ENCODE data around the gene SAMD3. TPM values are rescaled to one million over a fixed set of nuclear protein-coding genes. Genes with fewer than 3 reads are reported as not detected.
"Not testable (repeated sequence)": the region's sequence is repeated elsewhere in the genome, so short reads cannot be mapped to it uniquely, and the experiment has no call there.

Gene SAMD3
- total and polyA plus RNA-seq, 2 of the 4 experiments (the other 2 are of a cell fraction) = 3.0 to 3.9 TPM

DNA sequence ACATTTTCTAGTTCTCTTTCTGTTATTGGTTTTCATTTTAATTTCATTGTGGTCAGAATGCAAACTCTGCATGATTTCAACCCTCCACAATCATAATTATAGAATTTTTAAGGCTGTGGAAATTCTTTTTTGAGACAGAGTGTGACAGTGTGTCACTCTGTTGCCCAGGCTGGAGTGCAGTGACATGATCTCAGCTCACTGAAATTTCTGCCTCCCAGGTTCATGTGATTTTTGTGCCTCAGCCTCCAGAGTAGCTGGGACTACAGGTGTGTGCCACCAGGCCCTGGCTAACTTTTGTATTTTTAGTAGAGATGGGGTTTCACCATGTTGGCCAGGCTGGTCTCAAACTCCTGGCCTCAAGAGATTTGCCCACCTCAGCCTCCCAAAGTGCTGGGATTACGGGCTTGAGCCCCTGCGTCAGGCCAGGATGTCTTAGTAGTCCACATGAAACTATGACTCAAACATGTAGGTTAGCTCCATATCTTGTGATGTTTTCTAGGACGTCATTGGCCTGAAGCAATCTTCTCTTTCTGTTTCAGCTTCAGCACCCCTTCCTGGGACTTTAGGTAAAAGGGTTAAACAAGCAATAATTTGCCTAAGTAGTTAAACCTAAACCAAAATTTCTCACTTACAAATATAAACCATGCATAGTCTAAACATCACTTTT, 47.4 kb upstream of the SAMD3 start:
- no peak overlapping the region for H3K27ac ChIP-seq (ENCODE audit: insufficient read depth, low read length)
- dilution Hi-C loops (cut with HindIII; ENCODE audit: low sequenced_read_pairs, unreplicated experiment) = no loop called here

DNA sequence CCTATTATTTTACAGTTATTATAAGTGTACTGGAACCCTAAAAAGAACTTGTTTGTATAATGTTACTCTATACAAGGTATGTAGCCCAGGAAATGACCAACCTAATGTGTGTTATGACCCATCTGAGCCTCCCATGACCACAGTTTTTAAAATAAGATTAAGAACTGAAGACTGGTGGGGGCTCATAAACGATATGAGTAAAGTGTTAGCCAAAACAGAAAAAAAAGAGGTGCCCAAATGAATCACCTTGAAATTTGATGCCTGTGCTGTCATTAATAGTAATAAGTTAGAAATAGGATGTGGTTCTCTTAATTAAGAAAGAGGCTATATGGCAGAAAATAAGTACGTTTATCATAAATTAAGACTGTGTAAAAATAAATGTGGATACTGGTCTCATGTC, 42.8 kb upstream of the SAMD3 start:
- H3K4me2 ChIP-seq (ENCODE audit: low read depth, low read length); H4K20me1 ChIP-seq (ENCODE audit: insufficient read depth, low read length); CTCF ChIA-PET; DNase-seq; H3K9ac ChIP-seq (ENCODE audit: low read depth, low read length); H2AFZ ChIP-seq (replicated peaks; ENCODE audit: low read length, poor library complexity); H2BK120ac ChIP-seq (ENCODE audit: low read depth, low read length); H2BK20ac ChIP-seq (ENCODE audit: low read depth, low read length); H3K56ac ChIP-seq (ENCODE audit: extremely low read depth, insufficient read depth, low read length); H3K27ac ChIP-seq (ENCODE audit: insufficient read depth, low read length); H3K4me3 ChIP-seq (ENCODE audit: insufficient read depth, low read depth, low read length); H4K91ac ChIP-seq (ENCODE audit: insufficient read depth, low read depth, low read length); H4K8ac ChIP-seq (ENCODE audit: low read depth in 2 of 2, low read length in 2 of 2); H2AK9ac ChIP-seq (replicated peaks; ENCODE audit: low read depth, low read length, poor library complexity); in situ Hi-C loops (cut with MboI; ENCODE audit: low sequenced_read_pairs); H2BK5ac ChIP-seq (ENCODE audit: low read depth, low read length, poor library complexity, severe bottlenecking); BruUV-seq (replicated peaks); ATAC-seq (ENCODE audit: low read depth); intact Hi-C loops (cut with micrococcal nuclease); H3K79me1 ChIP-seq (ENCODE audit: low read depth in 1 of 2, low read length in 2 of 2); H3K23ac ChIP-seq (ENCODE audit: low read depth, low read length); H3K9me3 ChIP-seq (ENCODE audit: control insufficient read depth, insufficient read depth, low read length); H3K4me1 ChIP-seq (ENCODE audit: control insufficient read depth, insufficient read depth, low read length); H3K18ac ChIP-seq (ENCODE audit: low read depth, low read length); H3K14ac ChIP-seq (replicated peaks; ENCODE audit: low read depth, low read length); H3K9me1 ChIP-seq (ENCODE audit: insufficient read depth, low read length); H3K36me3 ChIP-seq (ENCODE audit: control insufficient read depth, insufficient read depth, low read length); H2BK15ac ChIP-seq (ENCODE audit: low read depth, low read length); H4K5ac ChIP-seq (ENCODE audit: low read depth, low read length); H2AK5ac ChIP-seq (ENCODE audit: low read depth, low read length); H3K4ac ChIP-seq (ENCODE audit: low read depth, low read length); dilution Hi-C loops (cut with HindIII; ENCODE audit: low sequenced_read_pairs, unreplicated experiment); H3K27me3 ChIP-seq (ENCODE audit: control insufficient read depth, insufficient read depth, low read length); POLR2A ChIA-PET (ENCODE audit: unreplicated experiment): not testable (repeated sequence)
- WGBS, 2 experiments (ENCODE audit: extremely low coverage in 2 of 2, insufficient read length in 1 of 2) = no CpG with 5 or more reads among the region's 2 CpGs

More for the DNA sequence above, 47.4 kb upstream of the SAMD3 start:
- Histone ChIP-seq H3K56ac (ENCODE audit: extremely low read depth, insufficient read depth, low read length) (no peak overlapping the region), H3K4ac (ENCODE audit: low read depth, low read length) (no peak overlapping the region), H3K4me1 (ENCODE audit: control insufficient read depth, insufficient read depth, low read length) (no peaks in the 10 kb centered on the region), H4K20me1 (ENCODE audit: insufficient read depth, low read length) (no peaks in the 10 kb centered on the region), H3K9me3 (ENCODE audit: control insufficient read depth, insufficient read depth, low read length) (peaks cover 6% of the 10 kb centered on the region), H3K14ac (replicated peaks; ENCODE audit: low read depth, low read length) (no peak overlapping the region), H3K4me2 (ENCODE audit: low read depth, low read length) (no peak overlapping the region), H2AK9ac (replicated peaks; ENCODE audit: low read depth, low read length, poor library complexity) (no peak overlapping the region), H3K23ac (ENCODE audit: low read depth, low read length) (no peak overlapping the region), H3K4me3 (ENCODE audit: insufficient read depth, low read depth, low read length) (no peak overlapping the region), H3K9ac (ENCODE audit: low read depth, low read length) (no peak overlapping the region), H2AK5ac (ENCODE audit: low read depth, low read length) (no peak overlapping the region), H3K36me3 (ENCODE audit: control insufficient read depth, insufficient read depth, low read length) (no peaks in the 10 kb centered on the region), H3K9me1 (ENCODE audit: insufficient read depth, low read length) (no peaks in the 10 kb centered on the region), H4K8ac (ENCODE audit: low read depth in 2 of 2, low read length in 2 of 2) (no peak overlapping the region), H4K5ac (ENCODE audit: low read depth, low read length) (no peak overlapping the region), H3K18ac (ENCODE audit: low read depth, low read length) (no peak overlapping the region), H2BK120ac (ENCODE audit: low read depth, low read length) (no peak overlapping the region), H3K27me3 (ENCODE audit: control insufficient read depth, insufficient read depth, low read length) (no peaks in the 10 kb centered on the region), H4K91ac (ENCODE audit: insufficient read depth, low read depth, low read length) (no peak overlapping the region), H2AFZ (replicated peaks; ENCODE audit: low read length, poor library complexity) (no peak overlapping the region), H2BK15ac (ENCODE audit: low read depth, low read length) (no peak overlapping the region), H3K79me1 (ENCODE audit: low read depth in 1 of 2, low read length in 2 of 2) (no peaks in the 10 kb centered on the region), H2BK20ac (ENCODE audit: low read depth, low read length) (no peak overlapping the region), H2BK5ac (ENCODE audit: low read depth, low read length, poor library complexity, severe bottlenecking) (no peak overlapping the region)
- in situ Hi-C loops (cut with MboI; ENCODE audit: low sequenced_read_pairs) (no loop called here), intact Hi-C loops (cut with micrococcal nuclease) (no loop called here)
- BruUV-seq (replicated peaks) = no TSS peak
- no peak for TF ChIP-seq SMC3 (IDR thresholded peaks at IDR 0.05; ENCODE audit: low read depth, low read length)
- TF ChIP-seq FOS (IDR thresholded peaks at IDR 0.05; ENCODE audit: low read depth, low read length) = no peak
- no peak for TF ChIP-seq RAD21 (IDR thresholded peaks at IDR 0.05; ENCODE audit: low read length)
- no peak for TF ChIP-seq BHLHE40 (IDR thresholded peaks at IDR 0.05; ENCODE audit: low read depth, low read length)
- TF ChIP-seq MAZ (IDR thresholded peaks at IDR 0.05; ENCODE audit: borderline replicate concordance, low read depth, low read length) = no peak
- TF ChIP-seq RFX5 (IDR thresholded peaks at IDR 0.05; ENCODE audit: low read depth, low read length) = no peak
- TF ChIP-seq, protein P1, sequence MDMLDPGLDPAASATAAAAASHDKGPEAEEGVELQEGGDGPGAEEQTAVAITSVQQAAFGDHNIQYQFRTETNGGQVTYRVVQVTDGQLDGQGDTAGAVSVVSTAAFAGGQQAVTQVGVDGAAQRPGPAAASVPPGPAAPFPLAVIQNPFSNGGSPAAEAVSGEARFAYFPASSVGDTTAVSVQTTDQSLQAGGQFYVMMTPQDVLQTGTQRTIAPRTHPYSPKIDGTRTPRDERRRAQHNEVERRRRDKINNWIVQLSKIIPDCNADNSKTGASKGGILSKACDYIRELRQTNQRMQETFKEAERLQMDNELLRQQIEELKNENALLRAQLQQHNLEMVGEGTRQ (IDR thresholded peaks at IDR 0.05; ENCODE audit: low read depth, low read length) = no peak
- TF ChIP-seq CEBPB (IDR thresholded peaks at IDR 0.05; ENCODE audit: low read depth, low read length) = no peak
- TF ChIP-seq MAFK (IDR thresholded peaks at IDR 0.05; ENCODE audit: low read depth, low read length) = no peak
- TF ChIP-seq RCOR1 (IDR thresholded peaks at IDR 0.05; ENCODE audit: insufficient replicate concordance, low read length) = no peak
- TF ChIP-seq NFE2L2 (IDR thresholded peaks at IDR 0.05; ENCODE audit: low read depth, low read length) = no peak
- TF ChIP-seq CHD1 (IDR thresholded peaks at IDR 0.05; ENCODE audit: low read depth, low read length) = no peak
- ChIA-PET CTCF (no interaction called here), POLR2A (ENCODE audit: unreplicated experiment) (no interaction called here)
- no peak for DNase-seq
- WGBS, 2 experiments (ENCODE audit: extremely low coverage in 2 of 2, insufficient read length in 1 of 2) = 60% methylated on average over 1 of the region's 3 CpGs; no CpG with 5 or more reads in 1 of the 2 experiments
- ATAC-seq (ENCODE audit: low read depth) = no peak
